ENCODE measurements around the gene TMEM69. TPM values are rescaled to one million over a fixed set of nuclear protein-coding genes. Genes with fewer than 3 reads are reported as not detected.
A peak's percentile ranks its signal among the peaks of the same experiment; 100 is the strongest.

TMEM69 gene
- polyA plus RNA-seq, 4 donors = 13.2 to 48.7 (median 19.5) TPM

DNA sequence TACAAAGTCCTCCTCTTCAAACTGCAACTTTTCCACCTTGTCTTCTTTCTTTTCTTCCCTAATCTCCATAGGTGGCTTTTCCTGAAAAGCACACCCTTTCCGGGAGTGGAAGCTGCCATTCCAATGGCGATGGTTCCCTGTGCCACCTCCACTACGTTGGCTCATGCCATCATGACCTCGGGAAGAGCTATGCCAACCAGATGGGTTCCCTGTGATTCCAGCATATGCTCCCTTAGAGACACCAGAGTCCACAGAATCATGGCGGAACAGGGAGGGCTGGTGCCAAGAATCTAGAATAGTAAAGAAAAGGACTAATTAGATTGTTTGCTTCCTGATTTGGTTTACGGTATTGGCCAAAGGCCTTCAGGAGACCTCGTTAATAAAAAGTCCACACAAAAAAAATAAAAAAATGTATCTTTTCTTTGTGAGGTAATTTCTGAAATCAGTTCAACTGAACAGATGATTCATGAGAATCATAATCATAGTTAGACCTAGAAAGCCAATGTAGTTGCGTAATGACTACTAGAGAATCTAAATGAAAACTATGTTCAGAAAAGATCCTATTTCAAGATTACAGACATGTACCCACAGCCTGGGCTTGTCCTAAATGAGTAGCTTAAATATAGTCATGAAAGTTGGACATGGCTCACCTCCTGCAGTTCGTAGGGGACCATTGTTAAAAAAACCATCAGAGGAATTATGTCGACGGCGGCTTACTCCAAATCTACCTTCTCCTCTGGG lies 33.3 kb upstream of the TMEM69 start:
- Histone ChIP-seq H3K4me3 (ENCODE audit: low read depth in 1 of 3, low read length in 3 of 3) (no peak overlapping the region), H3K4me1 (ENCODE audit: control insufficient read depth in 3 of 3, insufficient read depth in 2 of 3, low read depth in 1 of 3, low read length in 2 of 3) (peaks cover 3 to 32% (median 4%) of the 10 kb centered on the region in 3 donors), H3K27me3 (ENCODE audit: control insufficient read depth in 3 of 3, insufficient read depth in 3 of 3, low read length in 3 of 3) (no peaks in the 10 kb centered on the region), H3K9me3 (ENCODE audit: control insufficient read depth in 2 of 2, insufficient read depth in 1 of 2, low read depth in 1 of 2, low read length in 1 of 2) (no peaks in the 10 kb centered on the region), H3K36me3 (ENCODE audit: control insufficient read depth in 3 of 3, insufficient read depth in 2 of 3, low read depth in 1 of 3, low read length in 3 of 3) (peaks cover 24 to 55% (median 35%) of the 10 kb centered on the region in 3 donors), H3K27ac (ENCODE audit: low read depth in 1 of 3, low read length in 2 of 3) (no peak overlapping the region)
- 87 to 90% (median 89%) methylated on average over 12 of the region's 12 CpGs for WGBS, 3 donors
- FAIRE-seq = no peak
- no peak for DNase-seq

- Histone ChIP-seq H3K27ac (ENCODE audit: low read depth in 1 of 3, low read length in 2 of 3) (no peak overlapping the region), H3K4me3 (ENCODE audit: low read depth in 1 of 3, low read length in 3 of 3) (no peak overlapping the region), H3K4me1 (ENCODE audit: control insufficient read depth in 3 of 3, insufficient read depth in 2 of 3, low read depth in 1 of 3, low read length in 2 of 3) (peaks cover 3 to 32% (median 4%) of the 10 kb centered on the region in 3 donors), H3K9me3 (ENCODE audit: control insufficient read depth in 2 of 2, insufficient read depth in 1 of 2, low read depth in 1 of 2, low read length in 1 of 2) (no peaks in the 10 kb centered on the region), H3K36me3 (ENCODE audit: control insufficient read depth in 3 of 3, insufficient read depth in 2 of 3, low read depth in 1 of 3, low read length in 3 of 3) (peaks cover 27 to 53% (median 28%) of the 10 kb centered on the region in 3 donors), H3K27me3 (ENCODE audit: control insufficient read depth in 3 of 3, insufficient read depth in 3 of 3, low read length in 3 of 3) (no peaks in the 10 kb centered on the region)
- DNase-seq = peak in 1 of 2 donors; percentile 25
- FAIRE-seq = no peak
- 83 to 93% (median 89%) methylated on average over 3 of the region's 3 CpGs for WGBS, 3 donors
These were observed 31.3 kb upstream of the TMEM69 start for GRCh38 chr1:45656573-45657226.

GRCh38 chr1:45658171-45658570 lies 29.8 kb upstream of the TMEM69 start:
- H3K36me3 ChIP-seq (ENCODE audit: control insufficient read depth in 3 of 3, insufficient read depth in 2 of 3, low read depth in 1 of 3, low read length in 3 of 3) = peaks cover 26 to 52% (median 27%) of the 10 kb centered on the region in 3 donors
- WGBS, 3 donors = 25 to 58% (median 33%) methylated on average over 2 of the region's 2 CpGs
- peak; percentile 74 to 94 for DNase-seq

GRCh38 chr1:45659222-45659621 lies 28.8 kb upstream of the TMEM69 start:
- H3K27me3 ChIP-seq (ENCODE audit: control insufficient read depth in 3 of 3, insufficient read depth in 3 of 3, low read length in 3 of 3) = no peaks in the 10 kb centered on the region
- H3K4me1 ChIP-seq (ENCODE audit: control insufficient read depth in 3 of 3, insufficient read depth in 2 of 3, low read depth in 1 of 3, low read length in 2 of 3) = peaks cover 3 to 32% (median 4%) of the 10 kb centered on the region in 3 donors
- WGBS, 3 donors = 68 to 89% (median 86%) methylated on average over 2 of the region's 2 CpGs
- H3K27ac ChIP-seq (ENCODE audit: low read depth in 1 of 3, low read length in 2 of 3) = no peak overlapping the region
- no peak for FAIRE-seq
- no peaks in the 10 kb centered on the region for H3K9me3 ChIP-seq (ENCODE audit: control insufficient read depth in 2 of 2, insufficient read depth in 1 of 2, low read depth in 1 of 2, low read length in 1 of 2)
- H3K4me3 ChIP-seq (ENCODE audit: low read depth in 1 of 3, low read length in 3 of 3) = no peak overlapping the region
- peaks cover 25 to 45% (median 26%) of the 10 kb centered on the region in 3 donors for H3K36me3 ChIP-seq (ENCODE audit: control insufficient read depth in 3 of 3, insufficient read depth in 2 of 3, low read depth in 1 of 3, low read length in 3 of 3)
- DNase-seq = no peak

More at GRCh38 chr1:45658171-45658570, 29.8 kb upstream of the TMEM69 start:
- H3K27me3 ChIP-seq (ENCODE audit: control insufficient read depth in 3 of 3, insufficient read depth in 3 of 3, low read length in 3 of 3) = no peaks in the 10 kb centered on the region
- no peak for FAIRE-seq
- H3K9me3 ChIP-seq (ENCODE audit: control insufficient read depth in 2 of 2, insufficient read depth in 1 of 2, low read depth in 1 of 2, low read length in 1 of 2) = no peaks in the 10 kb centered on the region
- H3K4me1 ChIP-seq (ENCODE audit: control insufficient read depth in 3 of 3, insufficient read depth in 2 of 3, low read depth in 1 of 3, low read length in 2 of 3) = peaks cover 3 to 32% (median 4%) of the 10 kb centered on the region in 3 donors
- H3K4me3 ChIP-seq (ENCODE audit: low read depth in 1 of 3, low read length in 3 of 3) = no peak overlapping the region
- H3K27ac ChIP-seq (ENCODE audit: low read depth in 1 of 3, low read length in 2 of 3) = peak overlapping the region; percentile 49 to 68 (median 55)

DNA sequence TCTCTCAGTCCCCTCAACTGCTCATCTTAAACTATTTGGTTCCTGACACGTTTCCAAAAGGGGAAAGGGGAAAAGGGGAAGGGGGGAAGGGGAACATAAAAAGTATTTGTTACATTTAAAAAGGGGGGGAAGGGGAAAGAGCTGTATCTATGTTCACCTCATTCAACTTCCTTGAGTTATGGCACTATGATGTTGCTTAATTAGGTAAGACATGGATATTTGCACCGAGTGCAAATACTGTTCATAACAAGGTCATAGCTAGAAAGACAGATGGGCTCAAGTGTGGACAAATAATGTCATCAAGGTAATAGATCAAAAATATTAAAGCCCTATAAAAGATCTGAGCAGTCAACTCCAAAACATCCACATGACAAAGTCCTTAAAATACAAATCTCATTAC lies 27.6 kb upstream of the TMEM69 start:
- Histone ChIP-seq H3K4me3 (ENCODE audit: low read depth in 1 of 3, low read length in 3 of 3) (no peak overlapping the region), H3K9me3 (ENCODE audit: control insufficient read depth in 2 of 2, insufficient read depth in 1 of 2, low read depth in 1 of 2, low read length in 1 of 2) (no peaks in the 10 kb centered on the region), H3K27me3 (ENCODE audit: control insufficient read depth in 3 of 3, insufficient read depth in 3 of 3, low read length in 3 of 3) (no peaks in the 10 kb centered on the region), H3K36me3 (ENCODE audit: control insufficient read depth in 3 of 3, insufficient read depth in 2 of 3, low read depth in 1 of 3, low read length in 3 of 3) (peaks cover 22 to 45% (median 22%) of the 10 kb centered on the region in 3 donors), H3K27ac (ENCODE audit: low read depth in 1 of 3, low read length in 2 of 3) (no peak overlapping the region), H3K4me1 (ENCODE audit: control insufficient read depth in 3 of 3, insufficient read depth in 2 of 3, low read depth in 1 of 3, low read length in 2 of 3) (peaks cover 3 to 32% (median 4%) of the 10 kb centered on the region in 3 donors)
- DNase-seq = no peak
- 49 to 60% (median 59%) methylated on average over 2 of the region's 2 CpGs for WGBS, 3 donors
- no peak for FAIRE-seq

GRCh38 chr1:45666836-45667235 lies 21.1 kb upstream of the TMEM69 start:
- no peaks in the 10 kb centered on the region for H3K27me3 ChIP-seq (ENCODE audit: control insufficient read depth in 3 of 3, insufficient read depth in 3 of 3, low read length in 3 of 3)
- H3K4me1 ChIP-seq (ENCODE audit: control insufficient read depth in 3 of 3, insufficient read depth in 2 of 3, low read depth in 1 of 3, low read length in 2 of 3) = peaks cover 3 to 7% (median 7%) of the 10 kb centered on the region in 3 donors
- 85 to 92% (median 91%) methylated on average over 2 of the region's 2 CpGs for WGBS, 3 donors
- H3K27ac ChIP-seq (ENCODE audit: low read depth in 1 of 3, low read length in 2 of 3) = no peak overlapping the region
- H3K4me3 ChIP-seq (ENCODE audit: low read depth in 1 of 3, low read length in 3 of 3) = no peak overlapping the region
- no peak for FAIRE-seq
- no peaks in the 10 kb centered on the region for H3K9me3 ChIP-seq (ENCODE audit: control insufficient read depth in 2 of 2, insufficient read depth in 1 of 2, low read depth in 1 of 2, low read length in 1 of 2)
- DNase-seq = no peak
- peaks cover 0 to 20% (median 0%) of the 10 kb centered on the region in 3 donors for H3K36me3 ChIP-seq (ENCODE audit: control insufficient read depth in 3 of 3, insufficient read depth in 2 of 3, low read depth in 1 of 3, low read length in 3 of 3)

- 57 to 79% (median 61%) methylated on average over 8 of the region's 8 CpGs for WGBS, 3 donors
- Histone ChIP-seq H3K36me3 (ENCODE audit: control insufficient read depth in 3 of 3, insufficient read depth in 2 of 3, low read depth in 1 of 3, low read length in 3 of 3) (peaks cover 0 to 23% (median 0%) of the 10 kb centered on the region in 3 donors), H3K4me1 (ENCODE audit: control insufficient read depth in 3 of 3, insufficient read depth in 2 of 3, low read depth in 1 of 3, low read length in 2 of 3) (peaks cover 3 to 7% (median 7%) of the 10 kb centered on the region in 3 donors), H3K4me3 (ENCODE audit: low read depth in 1 of 3, low read length in 3 of 3) (no peak overlapping the region), H3K9me3 (ENCODE audit: control insufficient read depth in 2 of 2, insufficient read depth in 1 of 2, low read depth in 1 of 2, low read length in 1 of 2) (no peaks in the 10 kb centered on the region), H3K27ac (ENCODE audit: low read depth in 1 of 3, low read length in 2 of 3) (no peak overlapping the region), H3K27me3 (ENCODE audit: control insufficient read depth in 3 of 3, insufficient read depth in 3 of 3, low read length in 3 of 3) (no peaks in the 10 kb centered on the region)
- DNase-seq (no peak), FAIRE-seq (no peak)
These were observed 20.5 kb upstream of the TMEM69 start for GRCh38 chr1:45667321-45668111.

GRCh38 chr1:45668526-45668925 lies 19.5 kb upstream of the TMEM69 start:
- peaks cover 3 to 10% (median 7%) of the 10 kb centered on the region in 3 donors for H3K4me1 ChIP-seq (ENCODE audit: control insufficient read depth in 3 of 3, insufficient read depth in 2 of 3, low read depth in 1 of 3, low read length in 2 of 3)
- H3K9me3 ChIP-seq (ENCODE audit: control insufficient read depth in 2 of 2, insufficient read depth in 1 of 2, low read depth in 1 of 2, low read length in 1 of 2) = no peaks in the 10 kb centered on the region
- no peaks in the 10 kb centered on the region for H3K27me3 ChIP-seq (ENCODE audit: control insufficient read depth in 3 of 3, insufficient read depth in 3 of 3, low read length in 3 of 3)
- H3K27ac ChIP-seq (ENCODE audit: low read depth in 1 of 3, low read length in 2 of 3) = no peak overlapping the region
- no peak overlapping the region for H3K4me3 ChIP-seq (ENCODE audit: low read depth in 1 of 3, low read length in 3 of 3)
- FAIRE-seq (no peak), DNase-seq (no peak)
- peaks cover 0 to 23% (median 0%) of the 10 kb centered on the region in 3 donors for H3K36me3 ChIP-seq (ENCODE audit: control insufficient read depth in 3 of 3, insufficient read depth in 2 of 3, low read depth in 1 of 3, low read length in 3 of 3)
- WGBS, 3 donors = 90 to 92% (median 91%) methylated on average over 4 of the region's 4 CpGs
